Endometrium (tissue), 2 donors: ENCODE measurements around the gene CRABP2.

Experiments
- FAIRE-seq: peaks from 2 replicates; lab custom pipeline; 2012; peaks lifted over from hg19 to GRCh38; lab: Jason Lieb, UNC
- donor health status: control.
- donor health status: control.

Gene CRABP2

GRCh38 chr1:156705321-156705917 lies at the start of gene CRABP2:
Gene CRABP2 (minus strand): TSS chr1:156705583. CDS start chr1:156705446, 137 bp downstream.
- no peak for FAIRE-seq

DNA sequence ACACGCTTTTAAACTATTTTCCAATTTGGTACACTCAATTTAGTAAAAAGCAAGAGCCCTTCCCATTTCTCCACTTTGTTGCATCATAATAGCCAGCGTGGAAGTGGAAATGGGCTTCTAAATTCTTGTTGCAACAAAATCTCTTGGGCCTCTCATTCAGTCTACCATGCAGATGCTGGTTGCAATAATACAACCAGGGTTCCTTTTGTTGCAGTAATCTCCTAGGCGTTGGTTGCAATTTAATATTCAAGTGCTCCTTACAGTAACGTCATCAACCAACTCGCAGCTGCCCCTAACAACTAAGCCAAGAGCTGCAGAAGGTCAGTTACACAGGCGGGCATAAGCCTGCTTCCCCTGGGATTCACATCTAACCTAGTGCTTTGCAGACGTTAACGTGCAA lies 48.8 kb upstream of the CRABP2 start:
- no peak for FAIRE-seq

- no peak for FAIRE-seq
Observed at GRCh38 chr1:156752843-156753482, 47.6 kb upstream of the CRABP2 start.

GRCh38 chr1:156751757-156752481 lies 46.5 kb upstream of the CRABP2 start:
- FAIRE-seq: no peak

- FAIRE-seq: no peak
Observed at GRCh38 chr1:156751451-156751756, 46.0 kb upstream of the CRABP2 start, which contains the start of gene HDGF. Gene HDGF (minus strand): TSS chr1:156751675. CDS start chr1:156751429, 246 bp downstream.

GRCh38 chr1:156750711-156751450 lies 45.5 kb upstream of the CRABP2 start:
- no peak for FAIRE-seq

- no peak for FAIRE-seq
Observed at GRCh38 chr1:156750191-156750672, 44.8 kb upstream of the CRABP2 start.

GRCh38 chr1:156749419-156750118 lies 44.2 kb upstream of the CRABP2 start:
- no peak for FAIRE-seq

DNA sequence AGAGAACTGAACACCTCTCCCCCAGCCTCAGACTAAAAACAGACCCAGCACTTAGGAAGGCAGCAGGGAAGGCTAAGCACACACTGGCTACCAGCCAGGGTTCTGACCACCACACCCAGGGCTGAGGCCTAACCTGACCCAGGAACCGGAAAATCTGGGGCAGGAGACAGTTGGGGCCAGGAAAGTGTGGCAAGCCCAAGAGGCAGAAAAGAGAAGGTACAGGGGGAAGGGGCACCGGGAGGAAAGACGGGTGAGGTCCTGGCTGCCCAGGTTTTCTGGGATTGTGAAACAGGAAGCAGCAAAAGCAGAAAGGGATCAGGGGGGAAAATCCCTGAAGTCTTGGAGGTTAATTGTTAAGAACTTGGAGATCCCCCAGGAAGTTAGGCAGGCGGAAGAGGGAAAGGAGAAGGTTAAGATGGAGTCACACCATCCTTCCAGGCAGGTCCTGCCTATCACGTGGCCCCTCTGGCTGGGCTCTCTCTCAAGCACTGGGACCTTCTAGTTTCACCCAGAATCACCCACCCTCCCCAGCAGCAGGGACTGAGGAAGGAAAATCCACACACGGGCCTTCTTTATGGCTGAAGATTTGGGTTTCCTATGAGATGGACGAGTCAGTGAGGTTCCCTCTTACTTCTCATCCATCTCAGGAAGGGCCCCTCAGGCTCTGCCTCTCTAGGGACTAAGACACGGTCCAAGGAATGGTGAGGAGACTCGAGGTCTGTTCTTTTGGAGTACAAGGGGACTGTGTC lies 43.5 kb upstream of the CRABP2 start:
- FAIRE-seq: no peak

DNA sequence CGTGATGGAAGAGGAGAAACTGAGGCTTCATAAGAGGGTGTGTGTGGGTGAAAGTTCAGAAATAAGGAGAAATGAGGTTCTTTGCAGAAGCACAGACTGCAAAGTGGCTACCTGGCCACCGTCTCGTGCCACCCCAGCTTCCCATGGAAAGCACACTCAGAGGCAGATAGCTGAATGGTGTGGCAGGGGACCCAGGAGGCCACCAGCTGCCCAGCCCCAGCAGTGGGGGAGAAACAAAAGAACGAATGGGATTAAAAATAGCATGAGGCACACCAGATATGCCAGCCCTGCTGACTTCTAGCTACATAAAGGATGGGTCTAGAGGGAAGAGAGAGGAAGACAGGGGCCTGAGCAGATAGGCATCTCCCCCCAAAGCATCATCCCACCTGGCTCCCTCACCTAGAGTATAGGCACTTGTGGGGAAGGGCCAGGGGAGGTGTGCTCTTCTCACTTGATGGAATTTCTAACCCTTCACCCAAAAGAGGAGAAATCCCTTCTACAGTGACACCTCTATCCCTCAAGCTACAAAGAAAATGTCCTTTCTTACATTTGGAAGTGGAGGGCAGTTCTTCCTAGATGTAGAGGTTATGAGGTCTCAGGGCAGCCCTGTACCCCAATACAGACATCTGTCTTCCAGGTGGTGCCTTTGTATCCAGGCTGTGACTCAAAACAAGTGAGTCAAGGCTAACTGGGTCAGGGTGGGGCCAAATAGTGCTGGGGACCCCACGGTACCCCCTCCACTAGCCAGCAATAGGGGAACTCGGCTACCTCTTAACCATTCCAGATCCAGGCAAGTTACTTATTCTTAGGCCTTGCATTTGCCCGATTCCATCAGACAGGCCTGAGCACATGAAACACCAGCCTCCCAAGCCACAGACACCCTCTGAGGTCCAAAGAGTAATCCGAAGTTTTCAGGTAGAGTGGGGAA lies 42.6 kb upstream of the CRABP2 start:
- FAIRE-seq: no peak

- FAIRE-seq: no peak
Observed at GRCh38 chr1:156746728-156747631, 41.6 kb upstream of the CRABP2 start.

- no peak for FAIRE-seq
Observed at GRCh38 chr1:156746406-156746727, 41.0 kb upstream of the CRABP2 start.

- no peak for FAIRE-seq
Observed at GRCh38 chr1:156745881-156746280, 40.5 kb upstream of the CRABP2 start.

DNA sequence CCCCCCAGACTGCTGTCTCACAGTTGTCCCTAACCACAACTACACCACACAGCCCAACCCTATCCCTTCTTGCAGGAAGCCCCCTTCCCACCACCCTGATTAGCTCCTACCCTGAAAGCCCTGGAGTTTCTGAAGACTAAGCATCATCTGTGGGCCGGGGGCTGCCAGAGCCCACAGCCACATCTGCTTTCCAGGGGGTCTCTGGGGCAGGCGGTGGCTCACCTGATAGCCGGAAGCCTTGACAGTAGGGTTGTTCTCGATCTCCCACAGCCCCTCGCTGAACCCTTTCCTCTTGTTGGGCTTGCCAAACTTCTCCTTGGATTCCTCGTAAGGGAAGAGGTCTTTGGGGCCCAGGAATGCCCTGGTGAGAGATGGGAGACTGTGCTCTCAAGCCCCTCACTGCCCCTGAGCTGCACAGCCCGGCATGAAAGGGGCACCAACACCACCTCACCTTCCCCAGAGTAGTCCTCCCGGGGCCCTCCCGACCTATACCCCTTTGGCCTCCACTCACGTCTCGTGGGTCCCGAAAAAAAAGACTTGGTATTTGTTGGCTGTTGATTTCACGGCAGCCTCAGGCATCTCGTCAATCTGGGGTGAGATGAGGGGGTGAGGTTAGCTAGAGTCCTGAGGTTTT lies 39.5 kb upstream of the CRABP2 start:
- FAIRE-seq: no peak

DNA sequence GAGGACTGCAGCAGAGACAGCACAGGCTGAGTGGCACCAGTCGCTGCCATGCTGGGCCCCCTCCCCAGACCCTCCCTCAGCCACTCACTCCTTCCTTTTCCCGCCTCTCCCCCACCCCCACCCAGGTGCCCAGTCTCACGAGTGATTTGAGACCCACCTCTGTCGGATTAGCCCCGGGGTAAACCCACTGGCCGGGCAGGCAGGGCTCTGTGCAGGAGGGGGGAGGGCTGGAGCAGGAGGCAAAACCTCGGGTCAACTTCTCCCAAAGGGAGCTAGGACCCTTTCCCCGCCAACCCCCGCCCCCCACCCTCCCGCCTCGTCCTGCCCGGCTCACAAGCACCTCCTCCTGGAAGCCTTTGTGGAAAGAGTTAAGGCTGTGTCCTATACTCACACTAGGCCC lies 39.0 kb upstream of the CRABP2 start:
- FAIRE-seq: no peak

DNA sequence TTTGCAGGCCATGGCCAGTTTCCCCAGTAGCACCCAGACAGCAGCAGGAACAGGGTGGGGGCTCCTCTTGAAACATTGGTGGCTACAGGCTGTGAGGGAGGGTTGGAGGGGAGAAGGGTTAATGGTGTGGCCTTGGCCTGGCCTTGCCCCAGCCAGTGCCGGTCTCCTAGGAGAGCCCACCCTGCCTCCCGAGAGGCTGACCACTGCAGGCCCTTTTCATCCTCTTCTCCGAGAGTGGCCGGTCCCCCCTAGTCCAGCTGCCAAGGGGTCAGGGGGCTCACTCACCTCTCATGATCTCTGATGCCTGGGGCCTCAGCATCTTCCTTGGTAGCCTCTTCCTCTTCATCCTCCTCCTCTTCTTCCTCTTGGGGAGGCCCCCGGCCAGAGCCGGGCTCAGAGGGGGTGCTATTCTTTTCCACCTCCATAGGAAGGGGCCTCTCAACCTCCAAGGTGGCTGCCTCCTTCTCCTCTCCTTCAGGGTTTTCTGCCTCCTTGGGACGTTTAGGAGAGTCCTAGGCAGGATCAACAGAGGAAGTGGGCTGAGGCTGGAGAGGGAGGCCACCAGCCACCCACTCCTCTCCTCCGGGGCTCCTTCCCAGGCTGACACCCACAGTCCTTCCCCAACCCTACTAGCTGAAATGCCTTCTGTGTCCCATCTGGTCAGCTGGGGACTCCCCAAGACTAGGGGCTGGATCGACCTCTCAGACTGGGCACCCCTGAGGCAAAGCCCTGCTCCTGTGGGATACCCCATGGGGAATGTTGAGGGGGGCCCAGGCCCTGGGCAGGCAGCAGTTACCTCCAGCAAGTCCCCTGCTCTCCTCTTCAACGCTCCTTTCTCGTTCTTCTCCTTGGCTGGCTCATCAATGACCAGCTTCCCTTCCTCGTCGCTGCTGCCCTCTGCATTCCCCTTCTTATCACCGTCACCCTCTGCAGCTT lies 38.3 kb upstream of the CRABP2 start:
- no peak for FAIRE-seq

DNA sequence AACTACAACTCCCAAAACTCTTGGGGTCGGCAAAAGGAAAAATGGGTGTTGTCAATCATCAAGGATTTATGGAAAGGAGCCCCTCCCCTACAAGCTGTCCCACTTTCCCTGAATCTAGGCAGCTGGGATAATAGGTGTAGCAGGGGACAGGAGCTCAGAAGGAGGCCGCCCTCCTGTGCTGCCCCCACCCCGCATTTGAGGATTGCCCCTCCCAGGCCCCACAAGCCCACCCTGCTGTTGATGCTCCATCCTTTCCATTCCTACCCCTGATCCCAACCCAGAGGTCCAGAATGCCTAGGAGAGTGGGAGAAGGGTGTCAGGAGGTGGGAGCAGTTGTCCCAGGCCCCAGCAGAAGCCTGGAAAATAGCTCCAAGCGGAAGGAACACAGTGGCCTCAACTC lies 37.4 kb upstream of the CRABP2 start:
- no peak for FAIRE-seq

GRCh38 chr1:156742017-156742416 lies 36.6 kb upstream of the CRABP2 start:
- no peak for FAIRE-seq
